ENCODE measurements around the gene VPS52. TPM values are rescaled to one million over a fixed set of nuclear protein-coding genes. Genes with fewer than 3 reads are reported as not detected.

VPS52 gene
- total and polyA plus RNA-seq, 9 of the 15 experiments (the other 6 are each of a cell fraction or from before 2014, with no cell fraction given), result 24.4 to 103 (median 40.2) TPM

GRCh38 chr6:33248932-33249731 is 22.5 kb downstream of the VPS52 start (continued):
- peak; percentile 34 to 52 (median 48); a peak in 5 of 6 replicates for TF ChIP-seq CTCF (IDR thresholded peaks at IDR 0.05 in 2 of 3, conservative IDR thresholded peaks at IDR 0.05 in 1 of 3; ENCODE audit: insufficient read depth in 2 of 3, low read depth in 1 of 3, low read length in 3 of 3)
- TF ChIP-seq RNF2 (IDR thresholded peaks at IDR 0.05), result peak; percentile 31; the same call in 1 of the 2 replicates
- TF ChIP-seq, protein P1, sequence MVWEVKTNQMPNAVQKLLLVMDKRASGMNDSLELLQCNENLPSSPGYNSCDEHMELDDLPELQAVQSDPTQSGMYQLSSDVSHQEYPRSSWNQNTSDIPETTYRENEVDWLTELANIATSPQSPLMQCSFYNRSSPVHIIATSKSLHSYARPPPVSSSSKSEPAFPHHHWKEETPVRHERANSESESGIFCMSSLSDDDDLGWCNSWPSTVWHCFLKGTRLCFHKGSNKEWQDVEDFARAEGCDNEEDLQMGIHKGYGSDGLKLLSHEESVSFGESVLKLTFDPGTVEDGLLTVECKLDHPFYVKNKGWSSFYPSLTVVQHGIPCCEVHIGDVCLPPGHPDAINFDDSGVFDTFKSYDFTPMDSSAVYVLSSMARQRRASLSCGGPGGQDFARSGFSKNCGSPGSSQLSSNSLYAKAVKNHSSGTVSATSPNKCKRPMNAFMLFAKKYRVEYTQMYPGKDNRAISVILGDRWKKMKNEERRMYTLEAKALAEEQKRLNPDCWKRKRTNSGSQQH (CRISPR knock-in tag; IDR thresholded peaks at IDR 0.05), result 0 out of 2 replicates have a peak, but pooled peaks have one; percentile 22
- TF ChIP-seq SREBF2 (CRISPR knock-in tag; IDR thresholded peaks at IDR 0.05), result no peak
- no peak; a peak in 1 of 4 replicates for TF ChIP-seq SIN3A (IDR thresholded peaks at IDR 0.05; ENCODE audit: borderline replicate concordance in 2 of 2, control insufficient read depth in 1 of 2, low read depth in 2 of 2, low read length in 2 of 2)
- no peak for TF ChIP-seq STAT5B (CRISPR knock-in tag; IDR thresholded peaks at IDR 0.05)
- TF ChIP-seq ZNF445 (CRISPR knock-in tag; IDR thresholded peaks at IDR 0.05; ENCODE audit: low read depth), result peak; percentile 14; the same call in 1 of the 2 replicates
- no peak for TF ChIP-seq RBM15 (IDR thresholded peaks at IDR 0.05; ENCODE audit: insufficient read depth, low read length)
- TF ChIP-seq ZNF644 (tag; IDR thresholded peaks at IDR 0.05; ENCODE audit: low read depth), result no peak
- TF ChIP-seq, protein P2, sequence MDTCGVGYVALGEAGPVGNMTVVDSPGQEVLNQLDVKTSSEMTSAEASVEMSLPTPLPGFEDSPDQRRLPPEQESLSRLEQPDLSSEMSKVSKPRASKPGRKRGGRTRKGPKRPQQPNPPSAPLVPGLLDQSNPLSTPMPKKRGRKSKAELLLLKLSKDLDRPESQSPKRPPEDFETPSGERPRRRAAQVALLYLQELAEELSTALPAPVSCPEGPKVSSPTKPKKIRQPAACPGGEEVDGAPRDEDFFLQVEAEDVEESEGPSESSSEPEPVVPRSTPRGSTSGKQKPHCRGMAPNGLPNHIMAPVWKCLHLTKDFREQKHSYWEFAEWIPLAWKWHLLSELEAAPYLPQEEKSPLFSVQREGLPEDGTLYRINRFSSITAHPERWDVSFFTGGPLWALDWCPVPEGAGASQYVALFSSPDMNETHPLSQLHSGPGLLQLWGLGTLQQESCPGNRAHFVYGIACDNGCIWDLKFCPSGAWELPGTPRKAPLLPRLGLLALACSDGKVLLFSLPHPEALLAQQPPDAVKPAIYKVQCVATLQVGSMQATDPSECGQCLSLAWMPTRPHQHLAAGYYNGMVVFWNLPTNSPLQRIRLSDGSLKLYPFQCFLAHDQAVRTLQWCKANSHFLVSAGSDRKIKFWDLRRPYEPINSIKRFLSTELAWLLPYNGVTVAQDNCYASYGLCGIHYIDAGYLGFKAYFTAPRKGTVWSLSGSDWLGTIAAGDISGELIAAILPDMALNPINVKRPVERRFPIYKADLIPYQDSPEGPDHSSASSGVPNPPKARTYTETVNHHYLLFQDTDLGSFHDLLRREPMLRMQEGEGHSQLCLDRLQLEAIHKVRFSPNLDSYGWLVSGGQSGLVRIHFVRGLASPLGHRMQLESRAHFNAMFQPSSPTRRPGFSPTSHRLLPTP (IDR thresholded peaks at IDR 0.05; ENCODE audit: borderline replicate concordance, extremely low read depth, insufficient read length), result no peak
- TF ChIP-seq DACH1 (IDR thresholded peaks at IDR 0.05; ENCODE audit: partially characterized antibody), result no peak
- no peak for TF ChIP-seq ZNF324 (CRISPR knock-in tag; IDR thresholded peaks at IDR 0.05)
- TF ChIP-seq TAF9B (IDR thresholded peaks at IDR 0.05; ENCODE audit: partially characterized antibody), result no peak
- no peak for TF ChIP-seq ZBTB2 (IDR thresholded peaks at IDR 0.05)
- peak; percentile 74; the same call in 1 of the 2 replicates for TF ChIP-seq ZNF589 (CRISPR knock-in tag; IDR thresholded peaks at IDR 0.05; ENCODE audit: low read depth)
- TF ChIP-seq RAD21 (CRISPR knock-in tag; conservative IDR thresholded peaks at IDR 0.05 in 1 of 2, IDR thresholded peaks at IDR 0.05 in 1 of 2), result 0 out of 4 replicates have a peak, but pooled peaks of 1 of the 2 experiments have one; percentile 25
- no peak for TF ChIP-seq ZNF232 (CRISPR knock-in tag; IDR thresholded peaks at IDR 0.05)
- TF ChIP-seq ZNF444 (CRISPR knock-in tag; IDR thresholded peaks at IDR 0.05), result no peak
- TF ChIP-seq ZNF584 (CRISPR knock-in tag; IDR thresholded peaks at IDR 0.05; ENCODE audit: low read depth), result no peak
